NCI-H2227 (cell line): ENCODE data around the gene ZNF138.
"Not testable (repeated sequence)": the region's sequence is repeated elsewhere in the genome, so short reads cannot be mapped to it uniquely, and the experiment has no call there.

Source experiments
- DNase-seq: peaks from one replicate; lab custom pipeline; 2025; ENCODE audit not compliant: unreplicated experiment; lab: John Stamatoyannopoulos, UW

The ZNF138 gene

GRCh38 chr7:64794171-64794844 is at the start of gene ZNF138:
ZNF138 (plus strand) TSS chr7:64794428; CDS start chr7:64794569, 141 bp downstream.
- peak; percentile 99 for DNase-seq

GRCh38 chr7:64744680-64745079 is 49.5 kb upstream of the ZNF138 start:
- no peak for DNase-seq

GRCh38 chr7:64747802-64748201 is 46.4 kb upstream of the ZNF138 start:
- DNase-seq: no peak

- DNase-seq: no peak
Measured at GRCh38 chr7:64753032-64753431, 41.2 kb upstream of the ZNF138 start.

GRCh38 chr7:64755865-64756264 is 38.4 kb upstream of the ZNF138 start:
- DNase-seq: no peak

- no peak for DNase-seq
Measured at GRCh38 chr7:64758151-64758550, 36.1 kb upstream of the ZNF138 start.

GRCh38 chr7:64768824-64769223 is 25.4 kb upstream of the ZNF138 start:
- DNase-seq: no peak

- DNase-seq: no peak
Measured at GRCh38 chr7:64774204-64774842, 19.9 kb upstream of the ZNF138 start.

GRCh38 chr7:64775289-64775688 is 18.9 kb upstream of the ZNF138 start:
- DNase-seq: no peak

GRCh38 chr7:64784842-64785241 is 9.4 kb upstream of the ZNF138 start:
- DNase-seq: not testable (repeated sequence)

- no peak for DNase-seq
Measured at GRCh38 chr7:64787295-64787694, 6.9 kb upstream of the ZNF138 start.

GRCh38 chr7:64789241-64789640 is 5.0 kb upstream of the ZNF138 start:
- not testable (repeated sequence) for DNase-seq

GRCh38 chr7:64793106-64793755 is 997 bp upstream of the ZNF138 start:
- DNase-seq: no peak

- no peak for DNase-seq
Measured at GRCh38 chr7:64795176-64795575, 948 bp downstream of the ZNF138 start.

GRCh38 chr7:64799169-64799568 is 4.9 kb downstream of the ZNF138 start:
- DNase-seq: not testable (repeated sequence)

- DNase-seq: no peak
Measured at GRCh38 chr7:64802699-64803098, 8.5 kb downstream of the ZNF138 start.

GRCh38 chr7:64807731-64808365 is 13.6 kb downstream of the ZNF138 start:
- DNase-seq: no peak

GRCh38 chr7:64811767-64812166 is 17.5 kb downstream of the ZNF138 start:
- no peak for DNase-seq

- DNase-seq: no peak
Measured at GRCh38 chr7:64830926-64831325, 36.7 kb downstream of the ZNF138 start.

GRCh38 chr7:64832136-64832535 is 37.9 kb downstream of the ZNF138 start:
- no peak for DNase-seq

GRCh38 chr7:64834989-64835388 is 40.8 kb downstream of the ZNF138 start:
- no peak for DNase-seq

- DNase-seq: not testable (repeated sequence)
Measured at GRCh38 chr7:64835856-64836255, 41.6 kb downstream of the ZNF138 start.
